Transverse colon (tissue), 3 donors: ENCODE data around the gene TSTD2.

Source experiments
- CTCF ChIP-seq, 5 experiments: fragments of 200-600 bp in 3 of 5; fragments of 450-650 bp in 2 of 5; sonication (generic) in 3 of 5; IDR thresholded peaks; 1 replicate in 2 of 5; 2 replicates in 3 of 5; pipeline ENCODE4 v1.5.1; 2016 to 2017; ENCODE audit warnings: antibody characterized with exemption in 5 of 5, inconsistent platforms in 3 of 5, mild to moderate bottlenecking in 2 of 5, moderate library complexity in 1 of 5
- POLR2A ChIP-seq: fragments of 450-650 bp; IDR thresholded peaks from one replicate; pipeline ENCODE4 v1.6.1; 2016; ENCODE audit warnings: antibody characterized with exemption, mild to moderate bottlenecking, moderate library complexity

GRCh38 chr9:97556036-97556720 is 77.0 kb downstream of the TSTD2 start:
- TF ChIP-seq POLR2A (no peak), CTCF (IDR thresholded peaks at IDR 0.05) (no peak)
